Measurements from ENCODE around the gene UTS2B.

Gene UTS2B

GRCh38 chr3:191372122-191372521, 41.8 kb upstream of the UTS2B start:
- no peak for TF ChIP-seq CTCF (IDR thresholded peaks at IDR 0.05; ENCODE audit: low read depth, low read length)
- no peak for DNase-seq (ENCODE audit: extremely low read depth, low read depth)

DNA sequence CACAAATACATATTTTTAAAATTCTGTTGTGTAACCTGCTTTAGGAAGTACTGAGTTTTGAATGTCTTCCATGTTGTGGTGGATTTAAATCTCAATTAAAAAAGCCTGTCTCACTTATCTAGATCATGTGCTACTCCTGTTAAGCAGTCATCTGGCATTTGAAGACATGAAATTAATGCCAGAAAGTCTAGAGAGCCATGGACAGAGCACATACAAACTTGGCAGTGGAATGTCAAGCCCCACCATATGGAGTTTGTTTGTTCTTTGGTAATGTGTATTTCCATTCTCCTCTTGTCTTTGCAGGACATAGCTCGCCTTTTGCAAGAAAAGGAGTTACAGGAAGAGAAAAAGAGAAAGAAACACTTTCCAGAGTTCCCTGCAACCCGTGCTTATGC, 39.3 kb upstream of the UTS2B start:
- no peak for TF ChIP-seq CTCF (IDR thresholded peaks at IDR 0.05; ENCODE audit: low read depth, low read length)
- DNase-seq (ENCODE audit: extremely low read depth, low read depth) = peak; percentile 68

GRCh38 chr3:191368755-191369615, 38.7 kb upstream of the UTS2B start:
- TF ChIP-seq CTCF (IDR thresholded peaks at IDR 0.05; ENCODE audit: low read depth, low read length) = no peak

DNA sequence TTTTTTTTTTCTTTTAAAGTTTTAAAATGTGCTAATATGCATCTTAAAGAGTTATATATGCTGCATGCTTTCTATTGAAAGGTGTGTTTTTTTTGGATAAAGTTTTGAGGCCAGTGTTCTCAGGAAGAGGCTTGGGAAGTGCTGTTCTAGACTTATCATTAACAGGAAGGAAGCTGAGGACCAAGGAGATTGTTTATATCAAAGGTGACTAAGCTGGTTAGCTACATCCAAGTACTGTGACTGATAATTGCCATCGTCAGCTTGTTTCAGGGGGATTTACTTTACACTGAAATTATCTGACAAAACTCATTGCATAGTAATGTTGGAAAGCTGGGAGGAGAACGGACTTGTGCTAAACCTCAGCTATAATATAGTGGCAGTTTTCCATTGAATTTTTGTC, 36.3 kb upstream of the UTS2B start:
- no peak for TF ChIP-seq CTCF (IDR thresholded peaks at IDR 0.05; ENCODE audit: low read depth, low read length)
- no peak for DNase-seq (ENCODE audit: extremely low read depth, low read depth)

More at GRCh38 chr3:191368755-191369615, 38.7 kb upstream of the UTS2B start:
- no peak for DNase-seq (ENCODE audit: extremely low read depth, low read depth)

GRCh38 chr3:191363221-191363620, 32.9 kb upstream of the UTS2B start:
- DNase-seq (ENCODE audit: extremely low read depth, low read depth) = no peak
- no peak for TF ChIP-seq CTCF (IDR thresholded peaks at IDR 0.05; ENCODE audit: low read depth, low read length)

DNA sequence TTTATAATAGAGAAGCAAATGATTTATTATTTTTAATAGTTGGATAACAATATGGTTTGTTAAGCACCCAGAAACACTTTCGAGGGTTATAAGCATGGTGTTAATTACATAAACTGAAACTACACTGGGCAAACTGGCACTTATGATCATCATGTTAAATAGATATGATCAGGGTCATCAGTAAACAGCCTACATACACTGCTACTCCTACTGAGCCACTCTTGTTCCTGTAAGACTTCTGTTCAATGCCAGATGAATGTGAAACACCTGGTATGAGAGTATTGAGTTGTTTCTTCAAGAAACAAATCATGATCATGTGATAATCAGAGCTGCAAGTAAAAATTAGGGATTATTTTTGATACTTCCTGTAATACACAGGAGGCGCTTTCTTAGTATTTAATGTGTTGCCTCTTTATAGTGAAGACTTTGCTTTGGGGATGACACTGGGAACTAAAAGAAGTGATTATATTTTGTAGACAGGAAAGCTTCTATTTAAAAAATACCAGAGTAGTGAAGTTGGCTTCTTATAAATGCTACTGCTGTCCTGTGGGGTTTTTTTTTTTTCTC, 32.3 kb upstream of the UTS2B start:
- DNase-seq (ENCODE audit: extremely low read depth, low read depth) = no peak
- TF ChIP-seq CTCF (IDR thresholded peaks at IDR 0.05; ENCODE audit: low read depth, low read length) = no peak

- DNase-seq (ENCODE audit: extremely low read depth, low read depth) = no peak
- no peak for TF ChIP-seq CTCF (IDR thresholded peaks at IDR 0.05; ENCODE audit: low read depth, low read length)
These were observed 31.7 kb upstream of the UTS2B start for GRCh38 chr3:191362037-191362436.
